Breast epithelium (tissue), 4 donors: ENCODE measurements around the gene SYT9. TPM values are rescaled to one million over a fixed set of nuclear protein-coding genes. Genes with fewer than 3 reads are reported as not detected.
A peak's percentile ranks its signal among the peaks of the same experiment; 100 is the strongest.

Source experiments
- DNase-seq, 2 donors: peaks; one replicate each; pipeline ENCODE4 v3.0.0-alpha.2; 2019; ENCODE audit warnings: low spot score in 2 of 2
- H3K27ac ChIP-seq, 2 donors: fragments of 200-600 bp; sonication (generic) in 1 of 2; one replicate each; pipeline ENCODE4 v1.5.1; 2016 to 2019; ENCODE audit warnings: mild to moderate bottlenecking in 1 of 2
- H3K27me3 ChIP-seq, 2 donors: fragments of 200-600 bp; sonication (generic) in 1 of 2; one replicate each; pipeline versions ENCODE4 v1.5.1 to v1.6.0; 2017 to 2019; ENCODE audit warnings: control low read depth in 1 of 2, mild to moderate bottlenecking in 1 of 2
- H3K36me3 ChIP-seq: fragments of 200-600 bp; one replicate; pipeline ENCODE4 v1.5.1; 2019
- H3K4me1 ChIP-seq, 2 donors: fragments of 200-600 bp; sonication (generic); one replicate each; pipeline ENCODE4 v1.5.1; 2016 to 2019; ENCODE audit warnings: control low read depth in 1 of 2
- H3K4me3 ChIP-seq, 3 donors: fragments of 200-600 bp; sonication (generic); 1 replicate in 2 of 3; 2 replicates in 1 of 3; pipeline ENCODE4 v1.5.1; 2016 to 2019; ENCODE audit warnings: mild to moderate bottlenecking in 3 of 3, moderate library complexity in 2 of 3
- H3K9me3 ChIP-seq, 2 donors: fragments of 200-600 bp; sonication (generic) in 1 of 2; one replicate each; pipeline ENCODE4 v1.5.1; 2016 to 2019; ENCODE audit warnings: control low read depth in 1 of 2
- POLR2A ChIP-seq: fragments of 450-650 bp; IDR thresholded peaks from one replicate; pipeline ENCODE4 v1.6.1; 2016; ENCODE audit warnings: antibody characterized with exemption, mild to moderate bottlenecking, moderate library complexity
- POLR2AphosphoS5 ChIP-seq, 3 donors: sonication (generic); formaldehyde crosslinking; IDR thresholded peaks; one replicate each; pipeline ENCODE4 v1.6.1; 2017; ENCODE audit warnings: antibody characterized with exemption in 3 of 3
- intact Hi-C: fragments of 100-400 bp; cut with DNase I; formaldehyde crosslinking; loops from one replicate; pipeline ENCODE4 v1.15.1; 2023; ENCODE audit warnings: low total_unique reads
- total RNA-seq, 3 donors: library from RNA; depleted of rRNA; stranded (reverse); fragments of >200 nt; gene quantifications; one replicate each; pipeline ENCODE4 v1.1.0, GENCODE V29; 2016
- TF ChIP-seq, protein P1 (sequence below), 3 donors: fragments of 450-650 bp; IDR thresholded peaks; one replicate each; pipeline ENCODE4 v1.5.1; 2016 to 2017; ENCODE audit warnings: antibody characterized with exemption in 3 of 3, mild to moderate bottlenecking in 3 of 3, moderate library complexity in 3 of 3

Gene SYT9
- total RNA-seq, 3 donors from 2014 or later, result 0.33 to 0.73 TPM; not detected in 1

GRCh38 chr11:7341551-7341950 lies 89.8 kb downstream of the SYT9 start:
- Histone ChIP-seq H3K27ac (no peak overlapping the region), H3K4me1 (no peaks in the 10 kb centered on the region), H3K36me3 (no peaks in the 10 kb centered on the region), H3K27me3 (no peaks in the 10 kb centered on the region), H3K4me3 (no peak overlapping the region), H3K9me3 (no peaks in the 10 kb centered on the region)
- no peak for TF ChIP-seq POLR2AphosphoS5 (IDR thresholded peaks at IDR 0.05)
- intact Hi-C loops, result no loop called here
- no peak for DNase-seq

- H3K27me3 ChIP-seq, result no peaks in the 10 kb centered on the region
- TF ChIP-seq POLR2A, result no peak
- no peak for TF ChIP-seq POLR2AphosphoS5 (IDR thresholded peaks at IDR 0.05)
- TF ChIP-seq, protein P1, sequence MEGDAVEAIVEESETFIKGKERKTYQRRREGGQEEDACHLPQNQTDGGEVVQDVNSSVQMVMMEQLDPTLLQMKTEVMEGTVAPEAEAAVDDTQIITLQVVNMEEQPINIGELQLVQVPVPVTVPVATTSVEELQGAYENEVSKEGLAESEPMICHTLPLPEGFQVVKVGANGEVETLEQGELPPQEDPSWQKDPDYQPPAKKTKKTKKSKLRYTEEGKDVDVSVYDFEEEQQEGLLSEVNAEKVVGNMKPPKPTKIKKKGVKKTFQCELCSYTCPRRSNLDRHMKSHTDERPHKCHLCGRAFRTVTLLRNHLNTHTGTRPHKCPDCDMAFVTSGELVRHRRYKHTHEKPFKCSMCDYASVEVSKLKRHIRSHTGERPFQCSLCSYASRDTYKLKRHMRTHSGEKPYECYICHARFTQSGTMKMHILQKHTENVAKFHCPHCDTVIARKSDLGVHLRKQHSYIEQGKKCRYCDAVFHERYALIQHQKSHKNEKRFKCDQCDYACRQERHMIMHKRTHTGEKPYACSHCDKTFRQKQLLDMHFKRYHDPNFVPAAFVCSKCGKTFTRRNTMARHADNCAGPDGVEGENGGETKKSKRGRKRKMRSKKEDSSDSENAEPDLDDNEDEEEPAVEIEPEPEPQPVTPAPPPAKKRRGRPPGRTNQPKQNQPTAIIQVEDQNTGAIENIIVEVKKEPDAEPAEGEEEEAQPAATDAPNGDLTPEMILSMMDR (IDR thresholded peaks at IDR 0.05), result no peak
- intact Hi-C loops, result no loop called here
- H3K4me1 ChIP-seq, result no peaks in the 10 kb centered on the region
- no peak overlapping the region for H3K27ac ChIP-seq
- H3K4me3 ChIP-seq, result no peak overlapping the region
- no peak for DNase-seq
- H3K9me3 ChIP-seq, result no peaks in the 10 kb centered on the region
- no peaks in the 10 kb centered on the region for H3K36me3 ChIP-seq
These were observed 96.1 kb downstream of the SYT9 start for GRCh38 chr11:7347611-7348431.

- Histone ChIP-seq H3K27ac (no peak overlapping the region), H3K4me1 (no peaks in the 10 kb centered on the region), H3K4me3 (no peak overlapping the region), H3K36me3 (no peaks in the 10 kb centered on the region), H3K9me3 (no peaks in the 10 kb centered on the region), H3K27me3 (no peaks in the 10 kb centered on the region)
- intact Hi-C loops, result no loop called here
- TF ChIP-seq, protein P1 (IDR thresholded peaks at IDR 0.05), result no peak
- TF ChIP-seq POLR2AphosphoS5 (IDR thresholded peaks at IDR 0.05) (no peak), POLR2A (no peak)
- no peak for DNase-seq
These were observed 97.0 kb downstream of the SYT9 start for GRCh38 chr11:7348432-7349304.

DNA sequence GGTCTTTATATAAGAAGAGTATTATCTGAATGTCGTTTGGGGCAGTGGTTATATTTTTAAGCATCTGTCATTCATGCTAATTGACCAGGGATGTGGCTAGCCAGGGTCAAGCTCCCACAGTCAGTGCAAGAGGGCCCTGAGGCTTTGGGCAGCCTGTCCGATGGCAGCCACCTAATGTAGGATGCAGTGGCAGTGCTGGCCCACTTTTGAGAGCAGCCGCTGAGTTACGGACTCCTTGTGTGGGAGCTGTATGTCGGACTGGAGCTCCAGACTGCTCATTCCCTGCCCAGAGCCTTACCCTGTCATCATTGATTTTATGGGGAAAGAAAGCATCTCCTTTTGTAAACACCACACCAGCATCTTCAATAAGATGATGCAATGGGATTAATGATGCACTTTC lies 99.5 kb downstream of the SYT9 start:
- Histone ChIP-seq H3K27me3 (no peaks in the 10 kb centered on the region), H3K27ac (no peak overlapping the region), H3K9me3 (no peaks in the 10 kb centered on the region), H3K4me3 (no peak overlapping the region), H3K4me1 (no peaks in the 10 kb centered on the region), H3K36me3 (no peaks in the 10 kb centered on the region)
- intact Hi-C loops, result no loop called here
- DNase-seq, result no peak
- TF ChIP-seq POLR2AphosphoS5 (IDR thresholded peaks at IDR 0.05) (no peak), POLR2A (no peak)
- TF ChIP-seq, protein P1 (IDR thresholded peaks at IDR 0.05), result no peak

DNA sequence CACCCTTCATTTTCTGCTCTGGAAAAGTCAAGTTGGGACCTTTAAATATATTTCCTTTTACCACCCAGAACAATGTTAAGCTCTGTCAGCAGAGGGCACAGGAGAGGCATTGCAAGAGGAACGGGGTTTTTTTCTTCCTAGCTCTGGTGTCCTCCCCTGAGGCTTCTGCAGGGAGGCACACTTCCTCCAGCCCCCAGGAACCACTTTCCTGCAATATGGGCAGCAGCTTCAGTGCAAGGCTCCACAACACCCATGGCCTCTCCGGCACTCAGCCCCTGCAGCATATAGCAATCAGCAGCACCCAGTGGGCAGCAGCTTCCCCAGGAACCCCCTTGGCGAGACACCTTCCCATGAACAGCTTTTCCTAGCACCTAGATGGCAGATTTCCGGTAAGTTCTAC lies 101.4 kb downstream of the SYT9 start:
- no peak overlapping the region for H3K4me3 ChIP-seq
- H3K9me3 ChIP-seq, result no peaks in the 10 kb centered on the region
- intact Hi-C loops, result no loop called here
- no peak overlapping the region for H3K27ac ChIP-seq
- H3K4me1 ChIP-seq, result no peaks in the 10 kb centered on the region
- no peak for DNase-seq
- H3K36me3 ChIP-seq, result no peaks in the 10 kb centered on the region
- H3K27me3 ChIP-seq, result no peaks in the 10 kb centered on the region
- TF ChIP-seq, protein P1 (IDR thresholded peaks at IDR 0.05), result peak in 1 of 3 donors; percentile 31
- no peak for TF ChIP-seq POLR2AphosphoS5 (IDR thresholded peaks at IDR 0.05)
